Activated naive CD8-positive, alpha-beta T cell treated with anti-CD3 and anti-CD28 coated beads for 36 hours (primary cell): ENCODE data around the gene CYTH2. TPM values are rescaled to one million over a fixed set of nuclear protein-coding genes. Genes with fewer than 3 reads are reported as not detected.
A peak's percentile ranks its signal among the peaks of the same experiment; 100 is the strongest.

Experiments
- DNase-seq: peaks from one replicate; pipeline ENCODE4 v3.0.0; 2021
- H3K27ac Mint-ChIP-seq: one replicate; pipeline ENCODE4 v1.8.0; 2022; ENCODE audit warnings: mild to moderate bottlenecking, moderate library complexity, mixed read lengths
- H3K27me3 Mint-ChIP-seq: one replicate; pipeline ENCODE4 v1.8.0; 2022; ENCODE audit warnings: mild to moderate bottlenecking, mixed read lengths
- H3K36me3 Mint-ChIP-seq: one replicate; pipeline ENCODE4 v1.8.0; 2021; ENCODE audit warnings: mild to moderate bottlenecking, mixed read lengths
- H3K4me1 Mint-ChIP-seq: one replicate; pipeline ENCODE4 v1.8.0; 2021; ENCODE audit warnings: mixed read lengths
- H3K4me3 Mint-ChIP-seq: one replicate; pipeline ENCODE4 v1.8.0; 2022; ENCODE audit warnings: mild to moderate bottlenecking, moderate library complexity, mixed read lengths
- H3K9me3 Mint-ChIP-seq: one replicate; pipeline ENCODE4 v1.8.0; 2022; ENCODE audit warnings: mixed read lengths
- total RNA-seq, 2 experiments: library from RNA; stranded (reverse); gene quantifications; one replicate each; pipeline ENCODE4 v1.2.3, GENCODE V29; 2021

The CYTH2 gene
- total RNA-seq: 10 to 100 TPM; 18.2 to 21.7 TPM

GRCh38 chr19:48469289-48469881, at the start of gene CYTH2:
CYTH2 (plus strand) TSS chr19:48469369; CDS start chr19:48469508, 139 bp downstream.
- Mint-ChIP-seq H3K4me3 (peak within 1 kb of the TSS; percentile 85), H3K4me1 (peaks cover 17% of the 10 kb centered on the region), H3K36me3 (peaks cover 2% of the 10 kb centered on the region), H3K9me3 (no peaks in the 10 kb centered on the region), H3K27me3 (no peaks in the 10 kb centered on the region), H3K27ac (peak within 1 kb of the TSS; percentile 87)
- DNase-seq: peak; percentile 82

- Mint-ChIP-seq H3K9me3 (no peaks in the 10 kb centered on the region), H3K4me3 (no peak overlapping the region), H3K4me1 (peaks cover 18% of the 10 kb centered on the region), H3K27me3 (peaks cover 34% of the 10 kb centered on the region), H3K27ac (no peak overlapping the region), H3K36me3 (no peaks in the 10 kb centered on the region)
- DNase-seq: no peak
Observed at GRCh38 chr19:48421548-48421947, 47.6 kb upstream of the CYTH2 start.

- no peak for DNase-seq
- H3K4me1 Mint-ChIP-seq: peaks cover 5% of the 10 kb centered on the region
- H3K4me3 Mint-ChIP-seq: peak overlapping the region; percentile 19
- H3K36me3 Mint-ChIP-seq: no peaks in the 10 kb centered on the region
- peak overlapping the region; percentile 5 for H3K27ac Mint-ChIP-seq
- no peaks in the 10 kb centered on the region for H3K9me3 Mint-ChIP-seq
- peaks cover 14% of the 10 kb centered on the region for H3K27me3 Mint-ChIP-seq
Observed at GRCh38 chr19:48424694-48425219, 44.4 kb upstream of the CYTH2 start.

GRCh38 chr19:48428670-48429069, 40.5 kb upstream of the CYTH2 start:
- Mint-ChIP-seq H3K4me3 (no peak overlapping the region), H3K36me3 (peaks cover 2% of the 10 kb centered on the region), H3K4me1 (peaks cover 5% of the 10 kb centered on the region), H3K9me3 (no peaks in the 10 kb centered on the region), H3K27ac (no peak overlapping the region), H3K27me3 (peaks cover 9% of the 10 kb centered on the region)
- no peak for DNase-seq

- Mint-ChIP-seq H3K27me3 (peaks cover 14% of the 10 kb centered on the region), H3K36me3 (peaks cover 2% of the 10 kb centered on the region), H3K4me1 (no peaks in the 10 kb centered on the region), H3K27ac (no peak overlapping the region), H3K4me3 (no peak overlapping the region), H3K9me3 (no peaks in the 10 kb centered on the region)
- DNase-seq: no peak
Observed at GRCh38 chr19:48433337-48433736, 35.8 kb upstream of the CYTH2 start.

GRCh38 chr19:48436586-48436985, 32.6 kb upstream of the CYTH2 start:
- DNase-seq: no peak
- Mint-ChIP-seq H3K4me1 (no peaks in the 10 kb centered on the region), H3K9me3 (no peaks in the 10 kb centered on the region), H3K27ac (no peak overlapping the region), H3K27me3 (peaks cover 28% of the 10 kb centered on the region), H3K36me3 (peaks cover 2% of the 10 kb centered on the region), H3K4me3 (no peak overlapping the region)

- no peak for DNase-seq
- H3K27me3 Mint-ChIP-seq: peaks cover 40% of the 10 kb centered on the region
- peaks cover 14% of the 10 kb centered on the region for H3K4me1 Mint-ChIP-seq
- H3K4me3 Mint-ChIP-seq: peak overlapping the region; percentile 37
- H3K36me3 Mint-ChIP-seq: peaks cover 10% of the 10 kb centered on the region
- no peaks in the 10 kb centered on the region for H3K9me3 Mint-ChIP-seq
- no peak overlapping the region for H3K27ac Mint-ChIP-seq
Observed at GRCh38 chr19:48441360-48442050, 27.7 kb upstream of the CYTH2 start.

GRCh38 chr19:48442116-48443035, 26.8 kb upstream of the CYTH2 start:
- Mint-ChIP-seq H3K4me3 (peak overlapping the region; percentile 18), H3K27me3 (peaks cover 39% of the 10 kb centered on the region), H3K9me3 (no peaks in the 10 kb centered on the region), H3K36me3 (peaks cover 15% of the 10 kb centered on the region), H3K27ac (no peak overlapping the region), H3K4me1 (peaks cover 19% of the 10 kb centered on the region)
- DNase-seq: no peak

GRCh38 chr19:48443256-48443655, 25.9 kb upstream of the CYTH2 start:
- H3K27ac Mint-ChIP-seq: no peak overlapping the region
- peaks cover 27% of the 10 kb centered on the region for H3K4me1 Mint-ChIP-seq
- H3K36me3 Mint-ChIP-seq: peaks cover 24% of the 10 kb centered on the region
- H3K9me3 Mint-ChIP-seq: no peaks in the 10 kb centered on the region
- no peak for DNase-seq
- peaks cover 32% of the 10 kb centered on the region for H3K27me3 Mint-ChIP-seq
- no peak overlapping the region for H3K4me3 Mint-ChIP-seq

GRCh38 chr19:48443731-48444128, 25.4 kb upstream of the CYTH2 start:
- Mint-ChIP-seq H3K4me1 (peaks cover 31% of the 10 kb centered on the region), H3K4me3 (no peak overlapping the region), H3K36me3 (peaks cover 29% of the 10 kb centered on the region), H3K9me3 (no peaks in the 10 kb centered on the region), H3K27me3 (peaks cover 32% of the 10 kb centered on the region), H3K27ac (no peak overlapping the region)
- DNase-seq: no peak

- no peak for DNase-seq
- H3K4me1 Mint-ChIP-seq: peaks cover 35% of the 10 kb centered on the region
- peaks cover 33% of the 10 kb centered on the region for H3K36me3 Mint-ChIP-seq
- H3K27me3 Mint-ChIP-seq: peaks cover 32% of the 10 kb centered on the region
- peak overlapping the region; percentile 88 for H3K4me3 Mint-ChIP-seq
- H3K9me3 Mint-ChIP-seq: no peaks in the 10 kb centered on the region
- no peak overlapping the region for H3K27ac Mint-ChIP-seq
Observed at GRCh38 chr19:48444129-48444935, 24.8 kb upstream of the CYTH2 start.

- Mint-ChIP-seq H3K36me3 (peaks cover 34% of the 10 kb centered on the region), H3K9me3 (no peaks in the 10 kb centered on the region), H3K4me1 (peaks cover 36% of the 10 kb centered on the region), H3K27me3 (peaks cover 32% of the 10 kb centered on the region), H3K27ac (no peak overlapping the region), H3K4me3 (peak overlapping the region; percentile 88)
- no peak for DNase-seq
Observed at GRCh38 chr19:48444936-48445200, 24.3 kb upstream of the CYTH2 start.

- H3K27ac Mint-ChIP-seq: peak overlapping the region; percentile 93
- peaks cover 36% of the 10 kb centered on the region for H3K4me1 Mint-ChIP-seq
- peak overlapping the region; percentile 88 for H3K4me3 Mint-ChIP-seq
- no peaks in the 10 kb centered on the region for H3K9me3 Mint-ChIP-seq
- H3K36me3 Mint-ChIP-seq: peaks cover 34% of the 10 kb centered on the region
- peaks cover 31% of the 10 kb centered on the region for H3K27me3 Mint-ChIP-seq
- no peak for DNase-seq
Observed at GRCh38 chr19:48445256-48445605, 23.9 kb upstream of the CYTH2 start.

- peak within 1 kb of the TSS; percentile 93 for H3K27ac Mint-ChIP-seq
- H3K4me1 Mint-ChIP-seq: peaks cover 36% of the 10 kb centered on the region
- H3K9me3 Mint-ChIP-seq: no peaks in the 10 kb centered on the region
- peaks cover 25% of the 10 kb centered on the region for H3K27me3 Mint-ChIP-seq
- H3K36me3 Mint-ChIP-seq: peaks cover 34% of the 10 kb centered on the region
- DNase-seq: peak; percentile 95
- H3K4me3 Mint-ChIP-seq: peak within 1 kb of the TSS; percentile 88
Observed at GRCh38 chr19:48445606-48446481, 23.3 kb upstream of the CYTH2 start, which contains the start of gene GRWD1. GRWD1 (plus strand) TSS chr19:48445983; CDS start chr19:48446006, 23 bp downstream.
